ENCODE results near the gene LDLRAD4. TPM values are rescaled to one million over a fixed set of nuclear protein-coding genes. Genes with fewer than 3 reads are reported as not detected.

The LDLRAD4 gene
- total and polyA plus RNA-seq, 9 of the 15 experiments (the other 6 are each of a cell fraction or from before 2014, with no cell fraction given) = 0.01 TPM; not detected in 8

GRCh38 chr18:13642440-13642827 is 423.9 kb downstream of the LDLRAD4 start:
- Histone ChIP-seq H2AFZ (ENCODE audit: low read depth, low read length) (no peak overlapping the region), H4K20me1 (replicated peaks; ENCODE audit: control insufficient read depth, insufficient read depth, low read length) (no peaks in the 10 kb centered on the region), H3K4me2 (ENCODE audit: insufficient read depth, low read length) (no peak overlapping the region), H3K4me3 (no peak overlapping the region), H3K27ac (ENCODE audit: extremely low read depth, low read depth, low read length) (no peak overlapping the region), H3K27me3 (ENCODE audit: control insufficient read depth in 2 of 2, insufficient read depth in 2 of 2, low read length in 2 of 2) (peaks cover 43 to 53% of the 10 kb centered on the region in 2 experiments), H3K79me2 (ENCODE audit: control insufficient read depth, insufficient read depth, low read length) (no peaks in the 10 kb centered on the region), H3K36me3 (ENCODE audit: control insufficient read depth, insufficient read depth, low read length) (no peaks in the 10 kb centered on the region), H3K4me1 (replicated peaks in 1 of 2; ENCODE audit: control insufficient read depth in 2 of 2, insufficient read depth in 2 of 2, low read length in 2 of 2) (peaks cover 0 to 14% of the 10 kb centered on the region in 2 experiments; a peak in 2 of 5 replicates), H3K9me3 (replicated peaks; ENCODE audit: control insufficient read depth, insufficient read depth, low read depth, low read length) (no peaks in the 10 kb centered on the region), H3K9ac (ENCODE audit: insufficient read depth in 1 of 2, low read depth in 2 of 2, low read length in 2 of 2) (no peak overlapping the region), H3K9me1 (ENCODE audit: control insufficient read depth, insufficient read depth, low read length) (no peaks in the 10 kb centered on the region)
- 46% methylated on average over 13 of the region's 15 CpGs for WGBS (ENCODE audit: insufficient coverage, low coverage, missing lambda C conversion rate)
- no peak for FAIRE-seq
- intact Hi-C loops (cut with micrococcal nuclease) (no loop called here), in situ Hi-C loops (cut with MboI) (no loop called here)
- DNase-seq (ENCODE audit: extremely low read depth in 1 of 4, low spot score in 3 of 4) = no peak
- ChIA-PET POLR2A (no interaction called here), CTCF (ENCODE audit: low intra/inter-chr PET ratio) (no interaction called here)
- no peak for ATAC-seq
- no TSS peak for BruUV-seq (replicated peaks)
- TF ChIP-seq STAT5B (CRISPR knock-in tag; IDR thresholded peaks at IDR 0.05) (no peak), ID3 (CRISPR knock-in tag; IDR thresholded peaks at IDR 0.05) (no peak), ID3 (tag; IDR thresholded peaks at IDR 0.05) (no peak), HES1 (IDR thresholded peaks at IDR 0.05; ENCODE audit: low read depth) (no peak), SIX5 (IDR thresholded peaks at IDR 0.05; ENCODE audit: borderline replicate concordance in 1 of 2, insufficient read depth in 1 of 2, low read depth in 1 of 2, low read length in 2 of 2) (no peak), POLR2H (tag; IDR thresholded peaks at IDR 0.05; ENCODE audit: low read depth) (no peak), FOXP4 (CRISPR knock-in tag; IDR thresholded peaks at IDR 0.05; ENCODE audit: borderline replicate concordance) (no peak), CBFB (CRISPR knock-in tag; IDR thresholded peaks at IDR 0.05) (no peak), SAFB (IDR thresholded peaks at IDR 0.05; ENCODE audit: borderline replicate concordance, low read depth, low read length) (no peak), CHAMP1 (IDR thresholded peaks at IDR 0.05) (no peak), HBP1 (CRISPR knock-in tag; IDR thresholded peaks at IDR 0.05) (no peak), RFX1 (IDR thresholded peaks at IDR 0.05) (no peak)

Measured in K562 (cell line).